CD4-positive, alpha-beta T cell treated with Interleukin-21 for 1 hour (primary cell): Measurements from ENCODE around the gene AMD1.
"Not testable (repeated sequence)": the region's sequence is repeated elsewhere in the genome, so short reads cannot be mapped to it uniquely, and the experiment has no call there.

Experiments
- DNase-seq: peaks from one replicate; pipeline ENCODE4 v3.0.0-alpha.2; 2020

Gene AMD1

GRCh38 chr6:110878751-110879522 is 4.4 kb downstream of the AMD1 start:
- peak; percentile 52 for DNase-seq

GRCh38 chr6:110880651-110881050 is 6.1 kb downstream of the AMD1 start:
- DNase-seq, result no peak

DNA sequence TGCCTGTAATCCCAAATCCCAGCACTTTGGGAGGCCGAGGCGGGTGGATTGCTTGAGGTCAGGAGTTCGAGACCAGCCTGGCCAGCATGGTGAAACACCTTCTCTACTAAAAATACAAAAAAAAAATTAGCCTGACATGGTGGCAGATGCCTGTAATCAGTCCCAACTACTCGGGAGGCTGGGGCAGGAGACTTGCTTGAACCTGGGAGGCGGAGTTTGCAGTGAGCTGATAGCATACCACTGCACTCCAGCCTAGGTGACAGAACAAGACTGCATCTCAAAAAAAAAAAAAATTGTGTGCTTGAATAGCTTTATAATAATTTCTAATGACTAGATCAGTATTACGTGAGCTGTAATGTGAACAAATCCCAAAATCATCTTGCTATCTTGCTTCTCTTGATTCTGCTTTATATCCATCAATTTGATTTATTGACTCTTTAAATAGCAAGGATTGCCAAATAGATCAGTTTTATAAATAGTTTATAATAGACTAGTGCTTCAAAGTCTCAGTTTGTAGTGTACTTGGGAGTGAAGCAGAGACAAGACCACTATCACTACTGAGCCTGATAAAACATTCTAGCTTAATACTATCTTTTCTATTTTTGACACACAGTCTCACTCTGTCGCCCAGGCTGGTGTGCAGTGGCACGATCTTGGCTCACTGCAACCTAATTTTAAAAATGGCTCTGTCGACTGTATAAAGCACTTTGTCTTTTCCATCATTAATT is 7.1 kb downstream of the AMD1 start:
- DNase-seq, result no peak

DNA sequence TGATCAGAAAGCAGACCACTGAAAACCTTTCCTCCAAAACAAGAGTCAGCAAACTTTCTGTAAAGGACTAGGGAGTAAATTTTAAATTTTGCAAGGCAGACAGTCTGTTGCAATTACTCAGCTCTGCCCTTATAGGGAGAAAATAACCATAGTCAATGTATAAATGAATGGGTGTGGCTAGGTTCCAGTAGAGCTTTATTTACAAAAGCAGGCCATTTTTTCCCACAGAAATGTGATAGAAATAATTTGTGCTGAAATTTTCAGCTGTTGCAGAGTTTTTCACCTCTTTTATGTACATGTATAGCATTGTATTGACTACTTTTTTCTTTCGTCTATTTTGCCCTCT is 7.7 kb downstream of the AMD1 start:
- no peak for DNase-seq

DNA sequence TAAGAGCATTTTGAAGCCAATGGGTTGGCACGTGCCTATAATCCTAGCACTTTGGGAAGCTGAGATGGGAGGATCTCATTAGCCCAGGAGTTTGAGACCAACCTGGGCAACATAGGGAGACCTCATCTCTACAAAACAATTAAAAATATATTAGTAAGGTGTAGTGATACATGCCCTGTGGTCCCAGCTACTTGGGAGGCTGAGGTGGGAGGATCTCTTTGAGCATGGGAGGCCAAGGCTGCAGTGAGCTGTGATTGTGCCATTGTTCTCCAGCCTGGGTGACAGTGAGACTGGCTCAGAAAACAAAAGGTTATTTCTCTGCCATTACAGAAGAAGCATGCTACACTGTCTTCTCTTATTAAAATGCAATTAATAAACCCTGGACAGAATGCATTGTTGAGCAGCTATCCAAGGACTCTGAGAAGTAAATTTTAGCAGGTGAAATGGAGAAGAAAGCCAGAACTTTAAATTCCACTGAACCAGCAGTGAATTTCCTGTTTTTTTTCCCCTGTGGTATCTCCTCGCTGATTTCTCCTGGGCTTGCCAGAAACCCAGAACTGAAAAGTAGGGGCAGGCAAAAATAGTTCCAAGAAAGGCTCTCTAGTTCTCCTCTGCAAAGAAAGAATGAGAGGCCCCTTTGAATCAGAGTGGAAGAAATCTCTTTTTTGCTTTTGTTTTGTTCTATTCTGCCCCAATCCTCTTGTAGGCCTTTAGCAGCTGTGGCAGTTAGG is 8.4 kb downstream of the AMD1 start:
- no peak for DNase-seq

GRCh38 chr6:110884321-110884720 is 9.7 kb downstream of the AMD1 start:
- no peak for DNase-seq

GRCh38 chr6:110885526-110885925 is 10.9 kb downstream of the AMD1 start:
- DNase-seq, result no peak

GRCh38 chr6:110886555-110887167 is 12.1 kb downstream of the AMD1 start:
- no peak for DNase-seq

DNA sequence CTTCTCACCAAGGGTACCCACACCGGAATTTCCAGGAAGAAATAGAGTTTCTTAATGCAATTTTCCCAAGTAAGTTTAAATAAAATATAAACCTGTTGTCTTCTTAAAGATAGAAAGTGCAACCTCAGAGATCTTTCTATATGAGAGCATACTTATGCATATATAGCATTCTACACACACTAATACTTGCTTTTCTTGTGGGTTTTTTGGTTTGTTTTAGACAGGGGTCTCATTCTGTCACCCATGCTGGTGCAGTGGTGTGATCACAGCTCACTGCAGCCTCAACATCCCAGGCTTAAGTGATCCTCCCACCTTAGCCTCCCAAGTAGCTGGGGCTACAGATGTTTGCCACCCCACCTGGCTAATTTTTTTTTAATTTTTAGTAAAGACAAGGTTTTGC is 15.7 kb downstream of the AMD1 start:
- no peak for DNase-seq

DNA sequence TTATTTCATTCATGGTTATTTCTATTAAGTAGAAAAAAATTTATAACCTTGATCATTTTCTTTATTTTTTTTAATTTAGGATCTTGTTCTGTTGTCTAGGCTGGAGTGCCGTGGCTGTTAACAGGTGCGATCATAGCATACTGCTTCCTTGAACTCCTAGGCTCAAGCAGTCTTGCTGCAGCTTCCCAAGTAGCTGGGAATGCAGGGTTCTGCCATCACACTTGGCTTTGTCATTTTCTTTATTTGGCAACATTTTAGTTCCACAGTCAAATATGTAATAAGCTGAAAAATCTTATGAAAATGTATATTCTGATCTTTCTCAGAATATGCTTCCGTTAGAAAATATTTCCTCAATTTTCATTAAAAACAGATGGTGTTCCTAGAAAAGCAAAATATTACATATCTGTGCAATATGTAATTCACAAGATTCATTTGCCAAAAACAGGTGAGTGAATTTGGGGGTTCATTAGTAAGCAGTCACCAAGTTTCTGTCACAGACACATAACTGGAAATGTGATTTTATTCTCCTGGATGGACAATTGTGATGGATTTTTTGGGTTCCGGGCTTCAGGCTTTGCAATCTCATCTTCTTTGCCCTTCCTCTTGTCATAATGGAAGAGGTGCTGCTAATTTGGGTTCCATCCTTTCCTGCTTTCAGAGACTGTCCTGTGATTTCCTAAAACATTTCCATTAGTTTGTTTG is 21.5 kb downstream of the AMD1 start:
- no peak for DNase-seq

GRCh38 chr6:110897433-110897832 is 22.8 kb downstream of the AMD1 start:
- no peak for DNase-seq

- no peak for DNase-seq
These were observed 23.5 kb downstream of the AMD1 start for GRCh38 chr6:110898111-110898510.

GRCh38 chr6:110900028-110900598 is 25.5 kb downstream of the AMD1 start:
- no peak for DNase-seq

GRCh38 chr6:110901601-110902000 is 27.0 kb downstream of the AMD1 start:
- not testable (repeated sequence) for DNase-seq

DNA sequence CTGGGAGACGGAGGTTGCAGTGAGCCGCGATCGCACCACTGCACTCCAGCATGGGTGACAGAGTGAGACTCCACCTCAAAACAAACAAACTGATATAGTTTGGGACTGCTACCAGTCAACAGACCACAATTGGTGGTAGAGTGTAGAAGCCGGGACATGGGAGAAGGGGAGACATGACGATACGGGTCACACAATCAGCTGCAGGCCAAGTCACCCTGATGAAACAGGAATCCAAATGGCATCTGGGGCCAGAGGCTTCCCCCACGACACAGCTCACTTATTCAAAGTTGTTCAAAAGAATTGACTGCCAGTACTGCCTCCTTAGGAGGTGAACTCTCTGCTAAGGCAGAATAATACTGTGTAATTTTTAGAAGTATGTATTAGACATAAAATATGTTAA is 27.5 kb downstream of the AMD1 start:
- no peak for DNase-seq

DNA sequence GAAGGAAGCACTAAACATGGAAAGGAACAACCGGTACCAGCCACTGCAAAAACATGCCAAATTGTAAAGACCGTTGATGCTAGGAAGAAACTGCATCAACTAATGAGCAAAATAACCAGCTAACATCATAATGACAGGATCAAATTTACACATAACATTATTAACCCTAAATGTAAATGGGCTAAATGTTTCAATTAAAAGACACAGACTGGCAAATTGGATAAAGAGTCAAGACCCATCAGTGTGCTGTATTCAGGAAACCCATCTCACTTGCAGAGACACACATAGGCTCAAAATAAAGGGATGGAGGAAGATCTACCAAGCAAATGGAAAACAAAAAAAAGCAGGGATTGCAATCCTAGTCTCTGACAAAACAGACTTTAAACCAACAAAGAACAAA is 31.7 kb downstream of the AMD1 start:
- DNase-seq, result not testable (repeated sequence)

GRCh38 chr6:110930781-110931180 is 56.2 kb downstream of the AMD1 start:
- no peak for DNase-seq

GRCh38 chr6:110933912-110934311 is 59.3 kb downstream of the AMD1 start:
- DNase-seq, result no peak

GRCh38 chr6:110934381-110934898 is 59.9 kb downstream of the AMD1 start:
- no peak for DNase-seq

GRCh38 chr6:110935171-110935570 is 60.6 kb downstream of the AMD1 start:
- DNase-seq, result no peak

- DNase-seq, result no peak
These were observed 63.6 kb downstream of the AMD1 start for GRCh38 chr6:110938171-110938570.
